ENCODE results near the gene DSG2. TPM values are rescaled to one million over a fixed set of nuclear protein-coding genes. Genes with fewer than 3 reads are reported as not detected.

The DSG2 gene
- total RNA-seq, 2 experiments from 2014 or later = 0.41 to 0.43 TPM

DNA sequence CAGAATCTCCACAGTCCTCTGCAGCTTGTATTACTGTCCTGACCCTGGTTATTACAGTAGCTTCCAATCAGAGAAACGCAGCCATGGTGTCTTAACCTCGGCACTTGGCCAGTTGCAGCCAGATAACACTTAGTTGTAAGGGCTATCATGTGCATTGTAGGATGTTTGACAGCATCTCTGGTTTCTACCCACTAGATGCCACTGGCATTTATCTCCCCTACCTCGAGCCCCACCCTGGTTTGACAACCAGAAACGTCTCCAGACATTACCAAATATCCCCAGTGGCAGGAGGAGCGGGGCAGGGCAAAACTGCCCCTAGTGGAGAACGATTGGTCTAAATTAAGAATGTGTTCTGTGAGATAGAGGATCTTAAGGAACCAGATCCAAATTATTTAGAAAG lies 13.1 kb downstream of the DSG2 start:
- no peaks in the 10 kb centered on the region for H3K27me3 Mint-ChIP-seq
- intact Hi-C loops (cut with micrococcal nuclease) = no loop called here
- DNase-seq = no peak
- H3K36me3 Mint-ChIP-seq (ENCODE audit: low read depth) = no peaks in the 10 kb centered on the region
- CTCF ChIA-PET = no interaction called here
- H3K4me3 Mint-ChIP-seq = no peak overlapping the region
- TF ChIP-seq, protein P1, sequence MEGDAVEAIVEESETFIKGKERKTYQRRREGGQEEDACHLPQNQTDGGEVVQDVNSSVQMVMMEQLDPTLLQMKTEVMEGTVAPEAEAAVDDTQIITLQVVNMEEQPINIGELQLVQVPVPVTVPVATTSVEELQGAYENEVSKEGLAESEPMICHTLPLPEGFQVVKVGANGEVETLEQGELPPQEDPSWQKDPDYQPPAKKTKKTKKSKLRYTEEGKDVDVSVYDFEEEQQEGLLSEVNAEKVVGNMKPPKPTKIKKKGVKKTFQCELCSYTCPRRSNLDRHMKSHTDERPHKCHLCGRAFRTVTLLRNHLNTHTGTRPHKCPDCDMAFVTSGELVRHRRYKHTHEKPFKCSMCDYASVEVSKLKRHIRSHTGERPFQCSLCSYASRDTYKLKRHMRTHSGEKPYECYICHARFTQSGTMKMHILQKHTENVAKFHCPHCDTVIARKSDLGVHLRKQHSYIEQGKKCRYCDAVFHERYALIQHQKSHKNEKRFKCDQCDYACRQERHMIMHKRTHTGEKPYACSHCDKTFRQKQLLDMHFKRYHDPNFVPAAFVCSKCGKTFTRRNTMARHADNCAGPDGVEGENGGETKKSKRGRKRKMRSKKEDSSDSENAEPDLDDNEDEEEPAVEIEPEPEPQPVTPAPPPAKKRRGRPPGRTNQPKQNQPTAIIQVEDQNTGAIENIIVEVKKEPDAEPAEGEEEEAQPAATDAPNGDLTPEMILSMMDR (IDR thresholded peaks at IDR 0.05) = no peak
- ATAC-seq = no peak
- H3K27ac Mint-ChIP-seq = no peak overlapping the region
- H3K9me3 Mint-ChIP-seq = no peaks in the 10 kb centered on the region
- no peaks in the 10 kb centered on the region for H3K4me1 Mint-ChIP-seq (ENCODE audit: low read depth)
- POLR2A ChIA-PET = no interaction called here

DNA sequence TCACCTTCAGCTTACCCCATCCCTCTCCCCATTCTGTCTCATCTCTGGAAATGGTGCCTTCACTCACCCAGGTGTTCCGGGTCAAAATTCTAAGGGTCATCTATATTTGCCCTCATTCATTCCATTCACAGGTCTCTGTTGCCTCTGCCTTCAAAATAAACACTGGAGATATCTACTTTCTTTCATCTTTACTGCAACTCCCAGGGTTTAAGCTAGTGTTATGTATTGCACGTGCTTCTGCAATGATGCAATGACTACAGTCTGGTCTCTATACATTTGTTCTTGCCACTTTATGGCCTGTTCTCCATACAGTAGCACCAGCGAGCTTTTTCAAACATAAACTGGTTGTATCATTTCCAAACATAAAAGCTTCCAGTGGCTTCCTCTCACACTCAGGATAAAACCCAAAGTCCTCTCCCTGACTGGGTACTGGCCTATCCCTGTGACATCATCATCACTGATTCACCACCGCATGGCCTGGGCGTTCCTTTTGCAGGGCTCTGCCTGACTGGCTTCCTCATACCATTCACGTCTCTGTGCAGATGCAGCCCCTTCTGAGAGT lies 14.3 kb downstream of the DSG2 start:
- intact Hi-C loops (cut with micrococcal nuclease) = no loop called here
- TF ChIP-seq, protein P1 (IDR thresholded peaks at IDR 0.05) = no peak
- ATAC-seq (no peak), DNase-seq (no peak)
- POLR2A ChIA-PET = no interaction called here
- no peaks in the 10 kb centered on the region for H3K4me1 Mint-ChIP-seq (ENCODE audit: low read depth)
- H3K4me3 Mint-ChIP-seq = no peak overlapping the region
- no peak overlapping the region for H3K27ac Mint-ChIP-seq
- CTCF ChIA-PET = no interaction called here
- H3K27me3 Mint-ChIP-seq = no peaks in the 10 kb centered on the region
- H3K9me3 Mint-ChIP-seq = no peaks in the 10 kb centered on the region
- H3K36me3 Mint-ChIP-seq (ENCODE audit: low read depth) = no peaks in the 10 kb centered on the region

DNA sequence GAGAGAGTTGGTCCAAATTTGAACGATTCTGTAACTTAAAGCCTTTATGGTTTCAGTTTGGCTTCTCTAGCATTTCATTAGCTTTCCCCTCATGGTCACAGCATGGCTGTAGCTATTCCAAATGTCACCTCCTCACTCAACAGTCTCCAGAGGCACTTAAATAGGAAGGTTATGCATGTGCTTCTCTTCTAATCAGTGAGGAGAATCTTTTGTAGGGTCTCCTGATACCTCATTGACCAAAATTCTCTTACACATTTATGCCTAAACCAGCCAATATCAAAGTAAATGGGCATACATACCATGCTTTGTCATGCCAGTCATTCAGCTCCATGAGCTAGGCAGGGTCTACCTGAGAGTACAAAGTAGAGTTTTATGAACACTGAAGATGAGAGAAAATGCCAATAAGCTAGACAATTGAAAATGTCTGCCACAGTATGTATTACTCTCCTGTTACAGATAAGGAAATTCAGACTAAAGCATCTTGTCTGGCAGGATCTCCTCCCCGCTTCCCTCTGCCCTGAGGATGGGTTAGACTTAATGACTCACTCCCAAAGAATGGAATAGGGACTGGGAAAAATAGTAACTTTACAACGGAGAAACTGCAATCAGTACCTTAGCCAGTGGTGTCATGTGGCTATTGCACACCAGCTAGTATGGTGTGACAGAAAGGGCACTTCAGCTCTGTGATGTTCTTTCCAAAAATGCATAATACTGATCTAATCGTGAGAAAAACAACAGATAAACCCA lies 15.4 kb downstream of the DSG2 start:
- CTCF ChIA-PET = interaction anchor here (0.9 kb wide), 1 partner anchor 89 kb away, joined by 3 read pairs; no protein-coding TSS in a partner anchor
- Mint-ChIP-seq H3K36me3 (ENCODE audit: low read depth) (no peaks in the 10 kb centered on the region), H3K27ac (no peak overlapping the region), H3K27me3 (no peaks in the 10 kb centered on the region), H3K4me1 (ENCODE audit: low read depth) (no peaks in the 10 kb centered on the region), H3K9me3 (no peaks in the 10 kb centered on the region), H3K4me3 (no peak overlapping the region)
- TF ChIP-seq, protein P1 (IDR thresholded peaks at IDR 0.05) = no peak
- POLR2A ChIA-PET = no interaction called here
- intact Hi-C loops (cut with micrococcal nuclease) = no loop called here
- ATAC-seq = no peak
- DNase-seq = no peak

DNA sequence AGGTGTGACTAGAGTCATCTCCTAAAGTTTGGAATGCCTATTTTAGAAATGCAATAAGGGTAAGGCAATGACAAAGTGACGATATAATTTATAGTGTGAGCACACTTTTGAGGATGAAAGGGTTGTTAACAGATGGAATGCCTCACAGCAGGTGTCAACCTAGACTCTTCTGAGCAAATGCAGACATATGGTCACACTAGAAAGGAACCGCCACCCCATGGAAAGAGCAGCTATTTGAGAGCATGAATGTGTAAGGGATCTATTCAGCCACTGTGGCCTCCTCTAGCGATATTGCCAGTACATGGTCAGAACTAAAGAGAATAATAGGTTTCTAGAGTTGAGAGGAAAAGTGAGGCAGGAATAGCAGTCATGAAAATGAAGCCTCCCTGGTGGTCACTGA lies 18.5 kb downstream of the DSG2 start:
- H3K27me3 Mint-ChIP-seq = no peaks in the 10 kb centered on the region
- no peaks in the 10 kb centered on the region for H3K4me1 Mint-ChIP-seq (ENCODE audit: low read depth)
- DNase-seq (no peak), ATAC-seq (no peak)
- no peaks in the 10 kb centered on the region for H3K36me3 Mint-ChIP-seq (ENCODE audit: low read depth)
- intact Hi-C loops (cut with micrococcal nuclease) = no loop called here
- ChIA-PET POLR2A (no interaction called here), CTCF (no interaction called here)
- no peak overlapping the region for H3K4me3 Mint-ChIP-seq
- no peaks in the 10 kb centered on the region for H3K9me3 Mint-ChIP-seq
- TF ChIP-seq, protein P1 (IDR thresholded peaks at IDR 0.05) = no peak
- no peak overlapping the region for H3K27ac Mint-ChIP-seq

DNA sequence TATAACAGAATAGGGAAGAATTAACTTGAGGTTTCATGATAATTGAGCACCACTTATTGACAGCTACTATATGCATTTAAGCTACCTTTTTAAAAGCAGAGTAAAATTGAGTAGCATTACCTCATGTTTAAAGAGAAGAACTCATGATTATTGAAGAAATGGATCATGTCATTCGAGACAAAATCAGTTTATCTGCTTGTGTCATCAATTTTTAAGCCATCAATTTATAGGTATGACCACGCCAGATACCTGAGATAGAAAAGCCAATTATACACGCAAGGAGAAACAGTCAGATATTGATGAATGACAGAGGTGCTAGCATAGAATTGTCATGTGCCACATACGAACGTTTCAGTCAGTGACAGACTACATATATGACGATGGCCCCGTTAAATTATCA lies 28.4 kb downstream of the DSG2 start:
- intact Hi-C loops (cut with micrococcal nuclease) = no loop called here
- no peak overlapping the region for H3K27ac Mint-ChIP-seq
- POLR2A ChIA-PET = no interaction called here

More for the DNA sequence above, 28.4 kb downstream of the DSG2 start:
- H3K4me1 Mint-ChIP-seq (ENCODE audit: low read depth) = no peaks in the 10 kb centered on the region
- H3K27me3 Mint-ChIP-seq = no peaks in the 10 kb centered on the region
- H3K9me3 Mint-ChIP-seq = no peaks in the 10 kb centered on the region
- H3K36me3 Mint-ChIP-seq (ENCODE audit: low read depth) = no peaks in the 10 kb centered on the region
- CTCF ChIA-PET = interaction anchor here (0.7 kb wide), 1 partner anchor 22 kb away, joined by 3 read pairs; no protein-coding TSS in a partner anchor
- H3K4me3 Mint-ChIP-seq = no peak overlapping the region
- TF ChIP-seq, protein P1 (IDR thresholded peaks at IDR 0.05) = no peak
- no peak for DNase-seq
- ATAC-seq = no peak
